H9 (cell line): ENCODE data around the gene SAXO1. TPM values are rescaled to one million over a fixed set of nuclear protein-coding genes. Genes with fewer than 3 reads are reported as not detected.

ENCODE experiments used
- DNase-seq: peaks from one replicate; pipeline ENCODE4 v3.0.0-alpha.2; 2017
- H2AFZ ChIP-seq: one replicate; pipeline ENCODE4 v1.6.1; 2013; ENCODE audit warnings: mild to moderate bottlenecking, low read length, control low read depth, moderate library complexity
- H2AK5ac ChIP-seq: 2 replicates; pipeline ENCODE4 v1.6.1; 2013; ENCODE audit warnings: low read length, control low read depth, mixed read lengths; ENCODE audit not compliant: insufficient read length
- H2BK120ac ChIP-seq: one replicate; pipeline ENCODE4 v1.6.1; 2013; ENCODE audit warnings: low read depth, mild to moderate bottlenecking, low read length, control low read depth, inconsistent platforms; ENCODE audit not compliant: poor library complexity, severe bottlenecking
- H2BK12ac ChIP-seq: 2 replicates; pipeline ENCODE4 v1.6.1; 2013; ENCODE audit warnings: low read length, control low read depth, mixed read lengths, low read depth; ENCODE audit not compliant: insufficient read length
- H2BK15ac ChIP-seq: 2 replicates; pipeline ENCODE4 v1.6.1; 2013; ENCODE audit warnings: low read depth, low read length, control low read depth
- H2BK20ac ChIP-seq: one replicate; pipeline ENCODE4 v1.6.1; 2013; ENCODE audit warnings: low read depth, mild to moderate bottlenecking, low read length, control low read depth, inconsistent platforms; ENCODE audit not compliant: poor library complexity, severe bottlenecking
- H2BK5ac ChIP-seq: 2 replicates; pipeline ENCODE4 v1.6.1; 2013; ENCODE audit warnings: low read length, control low read depth, mixed read lengths; ENCODE audit not compliant: insufficient read length
- H3K14ac ChIP-seq: 2 replicates; pipeline ENCODE4 v1.6.1; 2013; ENCODE audit warnings: low read length, control low read depth; ENCODE audit not compliant: insufficient read depth
- H3K18ac ChIP-seq: 2 replicates; pipeline ENCODE4 v1.6.1; 2013; ENCODE audit warnings: low read depth, mild to moderate bottlenecking, mixed read lengths, low read length, control low read depth; ENCODE audit not compliant: insufficient read length
- H3K23ac ChIP-seq: 2 replicates; pipeline ENCODE4 v1.6.1; 2013; ENCODE audit warnings: low read length, control low read depth, mixed read lengths, low read depth; ENCODE audit not compliant: insufficient read length
- H3K23me2 ChIP-seq: 2 replicates; pipeline ENCODE4 v1.6.1; 2013; ENCODE audit warnings: low read depth, mild to moderate bottlenecking, mixed read lengths, low read length, control low read depth; ENCODE audit not compliant: insufficient read length, poor library complexity, severe bottlenecking
- H3K27ac ChIP-seq: 2 replicates; pipeline ENCODE4 v1.5.1; 2013; ENCODE audit warnings: low read length, control low read depth, mixed read lengths, low read depth; ENCODE audit not compliant: insufficient read length
- H3K27me3 ChIP-seq: 2 replicates; pipeline ENCODE4 v1.6.1; 2013; ENCODE audit warnings: low read length, control low read depth, inconsistent platforms; ENCODE audit not compliant: insufficient read depth
- H3K4ac ChIP-seq: 2 replicates; pipeline ENCODE4 v1.6.1; 2013; ENCODE audit warnings: low read depth, mild to moderate bottlenecking, control low read depth, inconsistent platforms, low read length, moderate library complexity
- H3K4me1 ChIP-seq: 2 replicates; pipeline ENCODE4 v1.6.1; 2013; ENCODE audit warnings: low read length, control low read depth, inconsistent platforms; ENCODE audit not compliant: insufficient read depth
- H3K4me2 ChIP-seq: 2 replicates; pipeline ENCODE4 v1.6.1; 2013; ENCODE audit warnings: low read length, control low read depth, mixed read lengths; ENCODE audit not compliant: insufficient read length, insufficient read depth
- H3K56ac ChIP-seq: 2 replicates; pipeline ENCODE4 v1.6.1; 2013; ENCODE audit warnings: low read depth, mild to moderate bottlenecking, mixed read lengths, low read length, control low read depth; ENCODE audit not compliant: insufficient read length
- H3K79me1 ChIP-seq: 2 replicates; pipeline ENCODE4 v1.6.1; 2013; ENCODE audit warnings: low read depth, mild to moderate bottlenecking, moderate library complexity, low read length, control low read depth, inconsistent platforms; ENCODE audit not compliant: insufficient read depth, poor library complexity, severe bottlenecking
- H3K79me2 ChIP-seq: 2 replicates; pipeline ENCODE4 v1.6.1; 2013; ENCODE audit warnings: low read length, control low read depth, inconsistent platforms; ENCODE audit not compliant: insufficient read depth
- H3K9ac ChIP-seq: 2 replicates; pipeline ENCODE4 v1.6.1; 2013; ENCODE audit warnings: low read length, control low read depth, mixed read lengths; ENCODE audit not compliant: insufficient read length; ENCODE audit errors: extremely low read depth
- H3K9me3 ChIP-seq: one replicate; pipeline ENCODE4 v1.6.1; 2013; ENCODE audit warnings: low read depth, low read length, inconsistent platforms; ENCODE audit not compliant: control insufficient read depth
- H3T11ph ChIP-seq: one replicate; pipeline ENCODE4 v1.6.1; 2013; ENCODE audit warnings: mild to moderate bottlenecking, low read length, control low read depth, inconsistent platforms
- H4K20me1 ChIP-seq: one replicate; pipeline ENCODE4 v1.6.1; 2013; ENCODE audit not compliant: control insufficient read depth, insufficient read length, insufficient read depth
- H4K5ac ChIP-seq: 2 replicates; pipeline ENCODE4 v1.6.1; 2013; ENCODE audit warnings: low read depth, mild to moderate bottlenecking, mixed read lengths, low read length, control low read depth; ENCODE audit not compliant: insufficient read length
- H4K8ac ChIP-seq: replicated peaks from 2 replicates; pipeline ENCODE4 v1.6.1; 2013; ENCODE audit warnings: low read length, control low read depth, mixed read lengths, low read depth; ENCODE audit not compliant: insufficient read length
- H4K91ac ChIP-seq: 2 replicates; pipeline ENCODE4 v1.6.1; 2013; ENCODE audit warnings: low read depth, mild to moderate bottlenecking, moderate library complexity, mixed read lengths, low read length, control low read depth; ENCODE audit not compliant: insufficient read length
- H3K27ac Mint-ChIP-seq, 3 experiments: 2 replicates in 2 of 3; 3 replicates in 1 of 3; pipeline ENCODE4 v1.8.0; 2020 to 2021; ENCODE audit warnings: mixed read lengths in 3 of 3, mild to moderate bottlenecking in 1 of 3, moderate library complexity in 1 of 3
- H3K27me3 Mint-ChIP-seq: 2 replicates; pipeline ENCODE4 v1.8.0; 2021; ENCODE audit warnings: low read depth, mild to moderate bottlenecking, moderate library complexity, mixed read lengths
- H3K36me3 Mint-ChIP-seq, 3 experiments: 2 replicates in 2 of 3; 3 replicates in 1 of 3; pipeline ENCODE4 v1.8.0; 2020 to 2021; ENCODE audit warnings: low read depth in 3 of 3, mixed read lengths in 3 of 3; ENCODE audit not compliant: insufficient read depth in 1 of 3
- H3K4me1 Mint-ChIP-seq, 2 experiments: 2 replicates each; pipeline ENCODE4 v1.8.0; 2020; ENCODE audit warnings: mixed read lengths in 2 of 2
- H3K4me3 Mint-ChIP-seq, 2 experiments: 2 replicates in 1 of 2; 3 replicates in 1 of 2; pipeline ENCODE4 v1.8.0; 2020 to 2021; ENCODE audit warnings: mild to moderate bottlenecking in 2 of 2, mixed read lengths in 2 of 2, moderate library complexity in 1 of 2
- H3K9me3 Mint-ChIP-seq, 2 experiments: 2 replicates in 1 of 2; 3 replicates in 1 of 2; pipeline ENCODE4 v1.8.0; 2020; ENCODE audit warnings: mild to moderate bottlenecking in 2 of 2, mixed read lengths in 2 of 2, moderate library complexity in 1 of 2
- CTCF ChIP-seq: fragments of 200-600 bp; sonication (generic); conservative IDR thresholded peaks from 3 replicates; pipeline ENCODE4 v1.8.0; 2021; ENCODE audit warnings: antibody characterized with exemption, mild to moderate bottlenecking
- WGBS: extraction: QIAGEN DNeasy Blood & Tissue Kit; methylation state at CpG from one replicate; pipeline ENCODE4 v1.1.7; 2013; ENCODE audit warnings: missing lambda C conversion rate, low lambda C conversion rate, mixed read lengths; ENCODE audit not compliant: insufficient read length; ENCODE audit errors: extremely low coverage; 5-methylcytosine and 5-hydroxymethylcytosine counted together
- total RNA-seq: library from RNA; stranded (reverse); gene quantifications from 2 replicates; pipeline ENCODE4 v1.2.1, GENCODE V29; 2021

SAXO1 gene
- total RNA-seq, 1 experiment from 2014 or later: 0.09 TPM

DNA sequence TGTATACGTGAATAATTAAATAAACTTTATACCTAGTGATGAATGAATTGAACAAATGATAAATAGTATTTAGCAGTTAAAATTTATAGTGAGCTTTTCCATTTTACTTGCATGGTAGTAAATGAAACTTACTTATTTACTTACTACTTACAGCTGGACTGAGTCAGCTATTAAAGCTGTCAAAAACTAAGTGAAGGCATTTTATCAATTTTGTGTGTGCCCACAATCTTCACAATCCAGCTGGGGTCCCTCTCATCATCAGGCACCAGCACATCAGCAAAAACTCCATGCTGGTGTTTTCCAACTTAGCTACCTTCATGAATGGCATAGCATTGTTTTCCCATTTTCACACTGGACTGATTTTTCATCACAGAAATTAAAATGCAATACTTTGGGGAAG is 81.1 kb downstream of the SAXO1 start:
- no peaks in the 10 kb centered on the region for H3K4me1 ChIP-seq
- no peak overlapping the region for H4K8ac ChIP-seq
- no peak overlapping the region for H3K4ac ChIP-seq
- H3T11ph ChIP-seq: no peak overlapping the region
- Mint-ChIP-seq H3K27me3 (peaks cover 2% of the 10 kb centered on the region; the same call in 1 of the 2 replicates), H3K4me3 (no peak overlapping the region), H3K9me3 (no peaks in the 10 kb centered on the region), H3K4me1 (no peaks in the 10 kb centered on the region), H3K36me3 (no peaks in the 10 kb centered on the region; a peak in 1 of 7 replicates), H3K27ac (no peak overlapping the region)
- no peak overlapping the region for H4K91ac ChIP-seq
- no peaks in the 10 kb centered on the region for H3K9me3 ChIP-seq
- no peak overlapping the region for H2BK12ac ChIP-seq
- no peaks in the 10 kb centered on the region for H4K20me1 ChIP-seq
- H4K5ac ChIP-seq: no peak overlapping the region
- no peaks in the 10 kb centered on the region for H3K27me3 ChIP-seq
- H3K79me1 ChIP-seq: no peaks in the 10 kb centered on the region
- H2BK5ac ChIP-seq: no peak overlapping the region
- WGBS: no CpG with 5 or more reads among the region's 1 CpG
- no peak overlapping the region for H3K4me2 ChIP-seq
- DNase-seq: no peak
- no peak overlapping the region for H3K14ac ChIP-seq
- H2AFZ ChIP-seq: no peak overlapping the region
- no peak overlapping the region for H2BK20ac ChIP-seq
- TF ChIP-seq CTCF: no peak
- H3K23ac ChIP-seq: no peak overlapping the region
- no peak overlapping the region for H3K27ac ChIP-seq
- H3K9ac ChIP-seq: no peak overlapping the region
- H3K23me2 ChIP-seq: no peaks in the 10 kb centered on the region
- H2BK15ac ChIP-seq: no peak overlapping the region
- H3K79me2 ChIP-seq: no peaks in the 10 kb centered on the region
- no peak overlapping the region for H2BK120ac ChIP-seq
- H2AK5ac ChIP-seq: no peak overlapping the region
- no peak overlapping the region for H3K56ac ChIP-seq
- no peak overlapping the region for H3K18ac ChIP-seq
